Endometrium (tissue), 2 donors: ENCODE results near the gene PLAC9.

Experiments used
- FAIRE-seq: peaks from 2 replicates; lab custom pipeline; 2012; peaks lifted over from hg19 to GRCh38; lab: Jason Lieb, UNC
- donor health status: control.
- donor health status: control.

Gene PLAC9

GRCh38 chr10:80160361-80161320 is 28.1 kb downstream of the PLAC9 start:
- no peak for FAIRE-seq

GRCh38 chr10:80161321-80162083 is 29.0 kb downstream of the PLAC9 start:
- no peak for FAIRE-seq

- no peak for FAIRE-seq
Observed at GRCh38 chr10:80163741-80164341, 31.3 kb downstream of the PLAC9 start.

- no peak for FAIRE-seq
Observed at GRCh38 chr10:80164596-80164995, 32.1 kb downstream of the PLAC9 start.

GRCh38 chr10:80165173-80165572 is 32.6 kb downstream of the PLAC9 start:
- FAIRE-seq: no peak

- FAIRE-seq: no peak
Observed at GRCh38 chr10:80166581-80167470, 34.3 kb downstream of the PLAC9 start.

- no peak for FAIRE-seq
Observed at GRCh38 chr10:80167471-80168161, 35.1 kb downstream of the PLAC9 start.

GRCh38 chr10:80168162-80168511 is 35.6 kb downstream of the PLAC9 start:
- FAIRE-seq: no peak

GRCh38 chr10:80168679-80169380 is 36.3 kb downstream of the PLAC9 start:
- FAIRE-seq: no peak

GRCh38 chr10:80170026-80170425 is 37.5 kb downstream of the PLAC9 start:
- no peak for FAIRE-seq

GRCh38 chr10:80170641-80171040 is 38.1 kb downstream of the PLAC9 start:
- FAIRE-seq: no peak

GRCh38 chr10:80171248-80171660 is 38.7 kb downstream of the PLAC9 start:
- no peak for FAIRE-seq

GRCh38 chr10:80172896-80173295 is 40.4 kb downstream of the PLAC9 start:
- no peak for FAIRE-seq

- FAIRE-seq: no peak
Observed at GRCh38 chr10:80173466-80173865, 40.9 kb downstream of the PLAC9 start.

- no peak for FAIRE-seq
Observed at GRCh38 chr10:80174641-80175395, 42.3 kb downstream of the PLAC9 start.

- no peak for FAIRE-seq
Observed at GRCh38 chr10:80176526-80176925, 44.0 kb downstream of the PLAC9 start.

- no peak for FAIRE-seq
Observed at GRCh38 chr10:80177781-80178636, 45.5 kb downstream of the PLAC9 start.

GRCh38 chr10:80182986-80183385 is 50.5 kb downstream of the PLAC9 start:
- FAIRE-seq: no peak

GRCh38 chr10:80183436-80183835 is 50.9 kb downstream of the PLAC9 start:
- FAIRE-seq: no peak
